K562 (cell line): ENCODE results near the gene GPR107. TPM values are rescaled to one million over a fixed set of nuclear protein-coding genes. Genes with fewer than 3 reads are reported as not detected.

Experiments used
- ATAC-seq: fragments of 200-7000 bp; cut with Tn5 transposase; 3 replicates; pipeline ENCODE4 v1.9.1; 2020; ENCODE audit warnings: moderate library complexity
- BruUV-seq: library from RNA; stranded (reverse); fragments of 400-500 nt; replicated peaks from 2 replicates; lab custom pipeline; 2021; lab: Mats Ljungman, UMichigan
- CTCF ChIA-PET: fragments of 300-600 bp; formaldehyde crosslinking; extraction: SDS; loops from one replicate; lab custom pipeline; 2021; ENCODE audit warnings: low intra/inter-chr PET ratio; lab: Yijun Ruan, JAX
- POLR2A ChIA-PET: fragments of 300-600, 350-650 bp; sonication (Branson Sonifier 250); formaldehyde crosslinking; extraction: SDS; loops from one replicate; lab custom pipeline; 2021; ENCODE audit warnings: antibody characterized with exemption, inconsistent platforms; lab: Yijun Ruan, JAX
- DNase-seq, 4 experiments: peaks; one replicate each; pipeline versions ENCODE4 v3.0.0 to v3.0.0-alpha.2; 2011 to 2018; ENCODE audit warnings: low spot score in 3 of 4, mixed read lengths in 3 of 4; ENCODE audit errors: extremely low read depth in 1 of 4
- FAIRE-seq: peaks from 2 replicates; lab custom pipeline; 2011; peaks lifted over from hg19 to GRCh38; lab: Jason Lieb, UNC
- H2AFZ ChIP-seq: 2 replicates; pipeline ENCODE4 v1.6.0; 2011; ENCODE audit warnings: low read depth, low read length, control low read depth, inconsistent platforms
- H3K27ac ChIP-seq: fragments of 200-600 bp; 3 replicates; pipeline ENCODE4 v1.8.0; 2011; ENCODE audit warnings: low read depth, mild to moderate bottlenecking, control low read depth, inconsistent platforms, low read length, moderate library complexity, mixed read lengths; ENCODE audit errors: extremely low read depth
- H3K27me3 ChIP-seq, 2 experiments: fragments of 300-600 bp in 1 of 2; 2 replicates in 1 of 2; 3 replicates in 1 of 2; pipeline versions ENCODE4 v1.6.0 to v1.8.0; 2011; ENCODE audit warnings: inconsistent platforms in 2 of 2, low read length in 2 of 2, mild to moderate bottlenecking in 1 of 2, mixed read lengths in 1 of 2, moderate library complexity in 1 of 2; ENCODE audit not compliant: control insufficient read depth in 2 of 2, insufficient read depth in 2 of 2
- H3K36me3 ChIP-seq: fragments of 300-600 bp; 3 replicates; pipeline ENCODE4 v1.8.0; 2011; ENCODE audit warnings: mild to moderate bottlenecking, low read length, inconsistent platforms; ENCODE audit not compliant: control insufficient read depth, insufficient read depth
- H3K4me1 ChIP-seq, 2 experiments: fragments of 200-600 bp in 1 of 2; replicated peaks in 1 of 2; 2 replicates in 1 of 2; 3 replicates in 1 of 2; pipeline versions ENCODE4 v1.5.1 to v1.8.0; 2011; ENCODE audit warnings: inconsistent platforms in 2 of 2, low read length in 2 of 2, mild to moderate bottlenecking in 1 of 2, mixed read lengths in 1 of 2, moderate library complexity in 1 of 2; ENCODE audit not compliant: control insufficient read depth in 2 of 2, insufficient read depth in 2 of 2
- H3K4me2 ChIP-seq: 2 replicates; pipeline ENCODE4 v1.6.1; 2011; ENCODE audit warnings: low read length, control low read depth, inconsistent platforms, mixed read lengths; ENCODE audit not compliant: insufficient read depth
- H3K4me3 ChIP-seq: fragments of 200-600 bp; sonication (generic), shearing (Covaris generic); 2 replicates; pipeline ENCODE4 v1.5.1; 2016; ENCODE audit warnings: control low read depth, inconsistent platforms
- H3K79me2 ChIP-seq: fragments of 200-600 bp; 3 replicates; pipeline ENCODE4 v1.8.0; 2011; ENCODE audit warnings: low read length, inconsistent platforms; ENCODE audit not compliant: control insufficient read depth, insufficient read depth
- H3K9ac ChIP-seq, 2 experiments: 2 replicates each; pipeline versions ENCODE4 v1.6.0 to v1.6.1; 2011; ENCODE audit warnings: low read depth in 2 of 2, low read length in 2 of 2, control low read depth in 1 of 2, inconsistent platforms in 1 of 2, mild to moderate bottlenecking in 1 of 2, mixed read lengths in 1 of 2; ENCODE audit not compliant: insufficient read depth in 1 of 2
- H3K9me1 ChIP-seq: one replicate; pipeline ENCODE4 v1.6.0; 2011; ENCODE audit warnings: inconsistent platforms, mild to moderate bottlenecking, low read length, moderate library complexity; ENCODE audit not compliant: control insufficient read depth, insufficient read depth
- H3K9me3 ChIP-seq: replicated peaks from 2 replicates; pipeline ENCODE4 v1.5.1; 2011; ENCODE audit warnings: low read depth, low read length, inconsistent platforms; ENCODE audit not compliant: control insufficient read depth, insufficient read depth
- H4K20me1 ChIP-seq: replicated peaks from 2 replicates; pipeline ENCODE4 v1.6.1; 2011; ENCODE audit warnings: low read length, inconsistent platforms, mixed read lengths; ENCODE audit not compliant: control insufficient read depth, insufficient read depth
- C11orf30 ChIP-seq: fragments of 450-650 bp; IDR thresholded peaks from 2 replicates; pipeline ENCODE4 v1.6.1; 2016; ENCODE audit warnings: low read depth, mild to moderate bottlenecking
- PRDM10 ChIP-seq: fragments of 450-650 bp; IDR thresholded peaks from 2 replicates; pipeline ENCODE4 v1.6.1; 2018; ENCODE audit not compliant: partially characterized antibody
- ZNF165 ChIP-seq: fragments of 250-450 bp; sonication (Bioruptor Pico); IDR thresholded peaks from 2 replicates; pipeline ENCODE4 v1.4.0; 2020; ENCODE audit warnings: borderline replicate concordance
- ZNF449 ChIP-seq: fragments of 250-450 bp; sonication (Bioruptor Pico); IDR thresholded peaks from 2 replicates; pipeline ENCODE4 v1.8.0; 2022; ENCODE audit warnings: moderate library complexity, mild to moderate bottlenecking, inconsistent platforms
- WGBS: fragments of 100-300 bp; shearing (Covaris generic); methylation state at CpG from one replicate; pipeline ENCODE4 v1.1.6; 2016; ENCODE audit warnings: low coverage, mixed read lengths; ENCODE audit not compliant: insufficient coverage; ENCODE audit errors: missing lambda C conversion rate; 5-methylcytosine and 5-hydroxymethylcytosine counted together
- in situ Hi-C: fragments of 300-500 bp; cut with MboI; formaldehyde crosslinking; loops from 4 replicates; pipeline ENCODE4 v1.15.0; 2018; ENCODE audit warnings: inconsistent platforms, mixed read lengths
- intact Hi-C: fragments of 100-400 bp; cut with micrococcal nuclease; formaldehyde crosslinking; loops from 2 replicates; pipeline ENCODE4 v1.14.2; 2022
- polyA plus RNA-seq, 8 experiments: library from polyadenylated mRNA; depleted of rRNA in 4 of 8; stranded (reverse) in 5 of 8; unstranded in 3 of 8; fragments of >200 nt; fragmentation: Nextera tagmentation in 2 of 8; fragmentation: Illumina TruSeq in 1 of 8; extraction: Ambion mirVana in 2 of 8; extraction: Trizol in 1 of 8; gene quantifications; 2 replicates each; pipeline versions ENCODE4 v1.2.1 to v1.2.3, GENCODE V29; 2011 to 2014; ENCODE audit warnings: inconsistent platforms in 1 of 8, missing spikeins in 1 of 8
- total RNA-seq, 7 experiments: library from RNA; depleted of rRNA in 6 of 7; stranded (reverse); fragments of >200 nt in 6 of 7; fragmentation: Illumina TruSeq in 2 of 7; extraction: Trizol in 2 of 7; gene quantifications; 2 replicates each; pipeline versions ENCODE4 v1.2.1 to v1.2.3, GENCODE V29; 2011 to 2021; ENCODE audit warnings: low replicate concordance in 1 of 7

The GPR107 gene
- total and polyA plus RNA-seq, 9 of the 15 experiments (the other 6 are each of a cell fraction or from before 2014, with no cell fraction given), result 3.2 to 34.6 (median 14.4) TPM

GRCh38 chr9:130176760-130177159 lies 123.1 kb downstream of the GPR107 start:
- Histone ChIP-seq H3K9me3 (no peaks in the 10 kb centered on the region), H3K27me3 (no peaks in the 10 kb centered on the region), H3K27ac (no peak overlapping the region), H3K4me3 (no peak overlapping the region), H4K20me1 (peaks cover 22% of the 10 kb centered on the region; the same call in 1 of the 2 replicates), H2AFZ (no peak overlapping the region), H3K4me2 (no peak overlapping the region), H3K9ac (peak overlapping the region in 1 of 2 experiments; percentile 64; a peak in 1 of 4 replicates), H3K4me1 (peaks cover 0 to 29% of the 10 kb centered on the region in 2 experiments; a peak in 3 of 5 replicates), H3K36me3 (no peaks in the 10 kb centered on the region), H3K79me2 (peaks cover 24% of the 10 kb centered on the region), H3K9me1 (no peaks in the 10 kb centered on the region)
- FAIRE-seq, result no peak
- ChIA-PET POLR2A (interaction anchor here (1.2 kb wide), 1 partner anchor 26 kb away, joined by 3 read pairs; no protein-coding TSS in a partner anchor), CTCF (no interaction called here)
- in situ Hi-C loops, result no loop called here
- intact Hi-C loops, result no loop called here
- no peak for ATAC-seq
- WGBS, result 95% methylated on average over 6 of the region's 6 CpGs
- DNase-seq, result no peak
- TF ChIP-seq ZNF165 (CRISPR knock-in tag) (no peak), ZNF449 (CRISPR knock-in tag) (no peak), PRDM10 (peak; percentile 32), C11orf30 (no peak)
- BruUV-seq, result no TSS peak
